HL-60/S4 treated with phorbol 12-myristate 13-acetate at 8.2 ng/mL for 4 days and 3 days (cell line): ENCODE results near the gene INTS2.
"Not testable (repeated sequence)": the region's sequence is repeated elsewhere in the genome, so short reads cannot be mapped to it uniquely, and the experiment has no call there.

Experiments used
- in situ Hi-C: fragments of 300-500 bp; cut with MboI; formaldehyde crosslinking; loops from 2 replicates; pipeline ENCODE4 v1.15.0; 2022; ENCODE audit warnings: low sequenced_read_pairs

INTS2 gene

GRCh38 chr17:61897548-61898180, 30.1 kb downstream of the INTS2 start:
- in situ Hi-C loops: no loop called here

GRCh38 chr17:61895391-61895790, 32.4 kb downstream of the INTS2 start:
- in situ Hi-C loops: no loop called here

GRCh38 chr17:61894310-61894709, 33.5 kb downstream of the INTS2 start:
- in situ Hi-C loops: not testable (repeated sequence)

GRCh38 chr17:61887733-61888132, 40.0 kb downstream of the INTS2 start:
- in situ Hi-C loops: not testable (repeated sequence)

- in situ Hi-C loops: not testable (repeated sequence)
Observed at GRCh38 chr17:61885865-61886264, 41.9 kb downstream of the INTS2 start.

GRCh38 chr17:61884864-61885263, 42.9 kb downstream of the INTS2 start:
- in situ Hi-C loops: no loop called here

- in situ Hi-C loops: no loop called here
Observed at GRCh38 chr17:61880589-61881102, 47.1 kb downstream of the INTS2 start.

GRCh38 chr17:61878984-61879612, 48.7 kb downstream of the INTS2 start:
- in situ Hi-C loops: no loop called here

GRCh38 chr17:61878520-61878919, 49.3 kb downstream of the INTS2 start:
- in situ Hi-C loops: no loop called here

- in situ Hi-C loops: no loop called here
Observed at GRCh38 chr17:61877837-61878236, 49.9 kb downstream of the INTS2 start.

- in situ Hi-C loops: no loop called here
Observed at GRCh38 chr17:61875804-61876203, 52.0 kb downstream of the INTS2 start.

- in situ Hi-C loops: no loop called here
Observed at GRCh38 chr17:61875285-61875684, 52.5 kb downstream of the INTS2 start.

- in situ Hi-C loops: no loop called here
Observed at GRCh38 chr17:61874075-61874474, 53.7 kb downstream of the INTS2 start.

- in situ Hi-C loops: no loop called here
Observed at GRCh38 chr17:61872099-61872498, 55.7 kb downstream of the INTS2 start.

GRCh38 chr17:61869138-61869537, 58.6 kb downstream of the INTS2 start:
- in situ Hi-C loops: no loop called here

GRCh38 chr17:61868074-61868473, 59.7 kb downstream of the INTS2 start:
- in situ Hi-C loops: no loop called here

- in situ Hi-C loops: no loop called here
Observed at GRCh38 chr17:61867033-61867432, 60.7 kb downstream of the INTS2 start.

GRCh38 chr17:61863801-61864126, 64.0 kb downstream of the INTS2 start:
- in situ Hi-C loops: no loop called here

- in situ Hi-C loops: no loop called here
Observed at GRCh38 chr17:61862975-61863800, 64.6 kb downstream of the INTS2 start, which contains the start of gene BRIP1. Gene BRIP1, minus strand, starts transcription at chr17:61863528. Its CDS starts 1,989 bp downstream, at chr17:61861539.

- in situ Hi-C loops: no loop called here
Observed at GRCh38 chr17:61862105-61862574, 65.6 kb downstream of the INTS2 start.

- in situ Hi-C loops: not testable (repeated sequence)
Observed at GRCh38 chr17:61860397-61860796, 67.4 kb downstream of the INTS2 start.

- in situ Hi-C loops: no loop called here
Observed at GRCh38 chr17:61856035-61856434, 71.7 kb downstream of the INTS2 start.
